ENCODE measurements around the gene BANF2. TPM values are rescaled to one million over a fixed set of nuclear protein-coding genes. Genes with fewer than 3 reads are reported as not detected.

BANF2 gene
- total RNA-seq, 1 experiment from 2014 or later, result not detected

DNA sequence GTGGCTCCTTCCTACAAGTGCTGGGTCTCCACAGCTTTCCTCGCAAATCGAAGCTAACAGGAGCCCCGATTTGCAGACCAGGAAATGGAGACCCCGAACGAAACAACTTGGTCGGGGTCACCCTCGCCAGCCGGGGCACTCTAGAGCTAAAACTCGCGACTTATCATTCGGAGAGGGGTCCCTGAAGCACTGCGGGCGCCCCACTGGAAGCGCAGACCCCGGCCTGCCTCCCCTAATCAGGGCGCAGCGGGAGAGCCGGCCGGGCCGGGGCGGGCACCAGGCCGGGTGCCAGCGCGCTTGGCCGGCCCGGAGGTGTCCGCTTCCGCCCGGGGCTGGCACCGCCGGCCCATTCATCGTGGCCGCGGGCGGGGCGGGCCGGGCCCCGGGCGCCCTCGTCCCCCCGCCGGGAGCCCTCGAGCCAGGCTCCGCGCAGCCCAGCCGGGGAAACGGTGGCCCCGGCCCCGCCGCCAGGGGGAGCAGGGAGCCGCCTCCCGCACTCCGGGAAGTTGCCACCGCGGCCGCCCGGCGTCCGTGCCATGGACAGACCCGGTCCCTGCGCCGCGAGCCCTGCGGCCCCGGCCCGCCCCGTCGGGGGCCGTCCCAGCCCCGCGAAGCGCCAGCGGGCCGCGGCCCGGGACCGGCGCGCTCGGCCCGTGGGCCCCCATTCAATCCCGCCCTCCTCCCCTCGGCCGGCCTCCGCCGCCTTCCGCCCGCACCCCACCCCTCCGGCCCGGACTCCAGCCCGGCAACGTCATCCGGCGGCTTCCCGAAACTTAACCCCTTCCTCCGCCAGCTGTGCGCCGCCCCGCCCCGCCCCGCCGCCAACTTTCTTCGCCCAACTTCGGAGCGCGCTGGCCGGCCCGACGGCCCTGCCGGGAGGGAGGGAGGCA, 18.7 kb upstream of the BANF2 start:
- no peaks in the 10 kb centered on the region for H3K9me3 ChIP-seq (ENCODE audit: control insufficient read depth in 1 of 2, insufficient read depth in 1 of 2, low read depth in 1 of 2, low read length in 2 of 2)
- peak; percentile 48 for ATAC-seq
- H3K79me2 ChIP-seq (ENCODE audit: insufficient read depth, low read length), result peaks cover 46% of the 10 kb centered on the region
- TF ChIP-seq SIN3A (IDR thresholded peaks at IDR 0.05; ENCODE audit: low read depth), result peak; percentile 4; the same call in 1 of the 2 replicates
- 0 out of 2 replicates have a peak, but pooled peaks have one; percentile 5 for TF ChIP-seq POLR2AphosphoS5 (IDR thresholded peaks at IDR 0.05; ENCODE audit: low read depth, low read length)
- TF ChIP-seq, protein P1, sequence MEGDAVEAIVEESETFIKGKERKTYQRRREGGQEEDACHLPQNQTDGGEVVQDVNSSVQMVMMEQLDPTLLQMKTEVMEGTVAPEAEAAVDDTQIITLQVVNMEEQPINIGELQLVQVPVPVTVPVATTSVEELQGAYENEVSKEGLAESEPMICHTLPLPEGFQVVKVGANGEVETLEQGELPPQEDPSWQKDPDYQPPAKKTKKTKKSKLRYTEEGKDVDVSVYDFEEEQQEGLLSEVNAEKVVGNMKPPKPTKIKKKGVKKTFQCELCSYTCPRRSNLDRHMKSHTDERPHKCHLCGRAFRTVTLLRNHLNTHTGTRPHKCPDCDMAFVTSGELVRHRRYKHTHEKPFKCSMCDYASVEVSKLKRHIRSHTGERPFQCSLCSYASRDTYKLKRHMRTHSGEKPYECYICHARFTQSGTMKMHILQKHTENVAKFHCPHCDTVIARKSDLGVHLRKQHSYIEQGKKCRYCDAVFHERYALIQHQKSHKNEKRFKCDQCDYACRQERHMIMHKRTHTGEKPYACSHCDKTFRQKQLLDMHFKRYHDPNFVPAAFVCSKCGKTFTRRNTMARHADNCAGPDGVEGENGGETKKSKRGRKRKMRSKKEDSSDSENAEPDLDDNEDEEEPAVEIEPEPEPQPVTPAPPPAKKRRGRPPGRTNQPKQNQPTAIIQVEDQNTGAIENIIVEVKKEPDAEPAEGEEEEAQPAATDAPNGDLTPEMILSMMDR (IDR thresholded peaks at IDR 0.05 in 2 of 3, conservative IDR thresholded peaks at IDR 0.05 in 1 of 3; ENCODE audit: borderline replicate concordance in 1 of 3, insufficient read depth in 1 of 3, low read depth in 2 of 3, low read length in 2 of 3), result peak in 2 of 3 experiments; percentile 23 to 62; a peak in 3 of 6 replicates
- peak; percentile 53 for TF ChIP-seq RAD21 (IDR thresholded peaks at IDR 0.05; ENCODE audit: low read depth)
- no peak for TF ChIP-seq EGR1 (IDR thresholded peaks at IDR 0.05; ENCODE audit: low read depth)
- H3K9ac ChIP-seq (ENCODE audit: low read length), result peak overlapping the region; percentile 78
- ChIA-PET POLR2A (interaction anchor here (0.6 to 2.1 kb wide), 8 partner anchors 66 to 261 kb away, joined by 3 to 10 read pairs (median 4); no protein-coding TSS in a partner anchor), RAD21 (ENCODE audit: low non-redundant PET in 1 of 2, low total read pairs in 2 of 2, uncharacterized antibody in 2 of 2, unreplicated experiment in 2 of 2) (interaction anchor here (0.6 to 1.2 kb wide), 2 partner anchors 13 to 168 kb away, joined by 3 to 6 read pairs; no protein-coding TSS in a partner anchor), CTCF (interaction anchor here (0.7 to 2.0 kb wide), 13 partner anchors 11 to 286 kb away, joined by 3 to 18 read pairs (median 5); no protein-coding TSS in a partner anchor)
- peak overlapping the region; percentile 78 to 82 for H3K4me3 ChIP-seq (replicated peaks in 1 of 2; ENCODE audit: low read depth in 1 of 2, low read length in 2 of 2)
- no peak for DNase-seq (ENCODE audit: low read depth, low spot score)
- peaks cover 15% of the 10 kb centered on the region in 2 experiments; a peak in 2 of 4 replicates for H3K36me3 ChIP-seq (ENCODE audit: control insufficient read depth in 1 of 2, insufficient read depth in 2 of 2, low read length in 2 of 2)
- peaks cover 24 to 33% of the 10 kb centered on the region in 2 experiments for H3K4me1 ChIP-seq (ENCODE audit: control insufficient read depth in 1 of 2, insufficient read depth in 2 of 2, low read length in 2 of 2)
- no peaks in the 10 kb centered on the region for H3K9me2 ChIP-seq (ENCODE audit: insufficient read depth)
- H3K27me3 ChIP-seq (ENCODE audit: insufficient read depth, low read length), result peaks cover 12% of the 10 kb centered on the region; the same call in 1 of the 2 replicates
- intact Hi-C loops (cut with micrococcal nuclease), result loop anchor here (2.0 kb wide), 1 partner anchor 258 kb away; no protein-coding TSS in a partner anchor
- peak overlapping the region; percentile 91 for H3K27ac ChIP-seq (ENCODE audit: low read depth, low read length)
- H4K20me1 ChIP-seq (ENCODE audit: insufficient read depth), result no peaks in the 10 kb centered on the region
- BruUV-seq (replicated peaks), result no TSS peak
- no peak overlapping the region for H2AFZ ChIP-seq (ENCODE audit: low read depth, low read length, poor library complexity, severe bottlenecking)
- peak overlapping the region; percentile 94 for H3K4me2 ChIP-seq (ENCODE audit: low read length)

Measured in HCT116 (cell line).